SHP77 treated with DMSO at 0.1 percent for 48 hours (cell line): ENCODE measurements around the gene IL32.
A peak's percentile ranks its signal among the peaks of the same experiment; 100 is the strongest.

Experiments
- DNase-seq: peaks from one replicate; lab custom pipeline; 2025; lab: John Stamatoyannopoulos, UW

IL32 gene

GRCh38 chr16:3065069-3065741, at the start of gene IL32:
Gene IL32 (plus strand): TSS chr16:3065640. CDS start chr16:3065812, 172 bp downstream.
- no peak for DNase-seq

- no peak for DNase-seq
Observed at GRCh38 chr16:3015865-3016521, 49.4 kb upstream of the IL32 start.

GRCh38 chr16:3017344-3017743, 48.1 kb upstream of the IL32 start:
- DNase-seq, result no peak

GRCh38 chr16:3017794-3018506, 47.5 kb upstream of the IL32 start, which contains the start of gene CLDN6:
Gene CLDN6 (minus strand): TSS chr16:3018183. CDS start chr16:3016021, 2,162 bp downstream.
- peak; percentile 13 for DNase-seq

- no peak for DNase-seq
Observed at GRCh38 chr16:3019594-3020246, 45.7 kb upstream of the IL32 start.

GRCh38 chr16:3020247-3020603, 45.2 kb upstream of the IL32 start, which contains the start of gene TNFRSF12A:
Gene TNFRSF12A (plus strand): TSS chr16:3020368. CDS start chr16:3020398, 30 bp downstream.
- no peak for DNase-seq

- no peak for DNase-seq
Observed at GRCh38 chr16:3020604-3021448, 44.6 kb upstream of the IL32 start.

- DNase-seq, result peak; percentile 23
Observed at GRCh38 chr16:3021449-3022207, 43.8 kb upstream of the IL32 start.

GRCh38 chr16:3022208-3022683, 43.2 kb upstream of the IL32 start:
- DNase-seq, result no peak

GRCh38 chr16:3022684-3023414, 42.6 kb upstream of the IL32 start:
- DNase-seq, result no peak

GRCh38 chr16:3023415-3023668, 42.1 kb upstream of the IL32 start:
- no peak for DNase-seq

- peak; percentile 83 for DNase-seq
Observed at GRCh38 chr16:3023669-3024478, 41.6 kb upstream of the IL32 start, which contains the start of the genes HCFC1R1 and THOC6. Gene HCFC1R1 (minus strand): TSS chr16:3023942. CDS start chr16:3023941, 1 bp downstream. Gene THOC6 (plus strand): TSS chr16:3024035. CDS start chr16:3024327, 292 bp downstream.

GRCh38 chr16:3025032-3026002, 40.1 kb upstream of the IL32 start:
- no peak for DNase-seq

- no peak for DNase-seq
Observed at GRCh38 chr16:3026003-3026378, 39.4 kb upstream of the IL32 start.

- DNase-seq, result no peak
Observed at GRCh38 chr16:3026609-3027488, 38.6 kb upstream of the IL32 start.

GRCh38 chr16:3027489-3027795, 38.0 kb upstream of the IL32 start:
- DNase-seq, result no peak
